ENCODE results near the gene ARHGAP10. TPM values are rescaled to one million over a fixed set of nuclear protein-coding genes. Genes with fewer than 3 reads are reported as not detected.

The ARHGAP10 gene
- total and polyA plus RNA-seq, 10 of the 15 experiments (the other 5 are each of a cell fraction or from before 2014, with no cell fraction given): 1.3 to 25.8 (median 17.2) TPM

DNA sequence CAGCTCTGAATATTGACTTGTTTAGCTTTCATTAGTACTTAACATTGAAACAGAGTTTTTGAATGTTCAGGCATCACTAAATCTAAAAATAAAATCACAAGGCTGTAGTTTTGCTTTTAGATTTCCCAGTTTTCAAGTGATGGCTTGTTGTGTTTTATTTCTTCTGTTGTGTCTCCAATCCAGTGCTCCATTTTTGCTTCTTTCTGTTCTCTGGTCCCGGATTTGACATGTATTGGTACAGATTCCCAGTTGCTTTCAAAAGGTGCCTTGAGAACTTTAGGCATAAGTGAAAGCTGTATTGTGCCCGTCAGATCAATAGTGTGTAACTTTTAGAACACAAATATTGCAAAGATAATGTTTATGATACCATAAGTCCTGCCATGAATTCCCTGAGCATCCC, 53.2 kb downstream of the ARHGAP10 start:
- H2AFZ ChIP-seq (ENCODE audit: control insufficient read depth, low read depth, low read length): no peak overlapping the region

More for the DNA sequence above, 53.2 kb downstream of the ARHGAP10 start:
- Histone ChIP-seq H3K4me1 (ENCODE audit: control insufficient read depth, insufficient read depth, low read length) (peaks cover 58% of the 10 kb centered on the region), H3K9me3 (replicated peaks; ENCODE audit: control insufficient read depth, insufficient read depth, low read length) (no peaks in the 10 kb centered on the region), H3K27me3 (replicated peaks in 1 of 2; ENCODE audit: control insufficient read depth in 2 of 2, insufficient read depth in 2 of 2, low read length in 1 of 2) (no peaks in the 10 kb centered on the region), H3K4me2 (ENCODE audit: control insufficient read depth, insufficient read depth) (peak overlapping the region; percentile 79), H4K20me1 (ENCODE audit: control insufficient read depth, insufficient read depth) (no peaks in the 10 kb centered on the region), H3K36me3 (ENCODE audit: control insufficient read depth in 2 of 2, insufficient read depth in 2 of 2, low read length in 1 of 2) (no peaks in the 10 kb centered on the region), H3K27ac (ENCODE audit: control insufficient read depth, insufficient read depth) (peak overlapping the region; percentile 87), H3K4me3 (no peak overlapping the region), H3K9ac (ENCODE audit: control insufficient read depth, insufficient read depth, low read length) (peak overlapping the region; percentile 3; the same call in 1 of the 2 replicates), H3K79me2 (ENCODE audit: control insufficient read depth, insufficient read depth, low read length) (peaks cover 67% of the 10 kb centered on the region)
- FAIRE-seq (no peak), ATAC-seq (no peak), DNase-seq (ENCODE audit: low read depth, low spot score) (no peak)
- ChIA-PET CTCF (interaction anchor here (0.6 to 5.6 kb wide), 11 partner anchors 10 to 1365 kb away, joined by 3 to 81 read pairs (median 4); no protein-coding TSS in a partner anchor), SMC1A (ENCODE audit: uncharacterized antibody, unreplicated experiment) (interaction anchor here (0.6 to 3.6 kb wide), 25 partner anchors 10 to 267 kb away, joined by 3 to 48 read pairs (median 6); partner anchors contain the start of gene PRMT9), POLR2A (interaction anchor here (0.6 to 1.6 kb wide), 7 partner anchors 11 to 77 kb away, joined by 3 to 7 read pairs (median 4); partner anchors contain the start of gene ARHGAP10), RAD21 (ENCODE audit: unreplicated experiment) (interaction anchor here (0.8 to 3.5 kb wide), 20 partner anchors 9 to 158 kb away, joined by 3 to 37 read pairs (median 5); partner anchors contain the start of genes ARHGAP10 and PRMT9)
- no TSS peak for BruUV-seq (replicated peaks)
- no peak for TF ChIP-seq KLF5 (IDR thresholded peaks at IDR 0.05; ENCODE audit: partially characterized antibody)
- no peak for TF ChIP-seq MTA3 (IDR thresholded peaks at IDR 0.05; ENCODE audit: borderline replicate concordance, low read length)
- TF ChIP-seq ASH2L (IDR thresholded peaks at IDR 0.05; ENCODE audit: borderline replicate concordance, low read depth): no peak
- TF ChIP-seq IRF4 (IDR thresholded peaks at IDR 0.05; ENCODE audit: low read depth, low read length): no peak
- TF ChIP-seq MEF2B (IDR thresholded peaks at IDR 0.05; ENCODE audit: partially characterized antibody, poor library complexity, severe bottlenecking): no peak
- no peak for TF ChIP-seq DPF2 (IDR thresholded peaks at IDR 0.05)
- no peak for TF ChIP-seq FOS (IDR thresholded peaks at IDR 0.05; ENCODE audit: borderline replicate concordance, extremely low read depth, insufficient read length)
- TF ChIP-seq, protein P1, sequence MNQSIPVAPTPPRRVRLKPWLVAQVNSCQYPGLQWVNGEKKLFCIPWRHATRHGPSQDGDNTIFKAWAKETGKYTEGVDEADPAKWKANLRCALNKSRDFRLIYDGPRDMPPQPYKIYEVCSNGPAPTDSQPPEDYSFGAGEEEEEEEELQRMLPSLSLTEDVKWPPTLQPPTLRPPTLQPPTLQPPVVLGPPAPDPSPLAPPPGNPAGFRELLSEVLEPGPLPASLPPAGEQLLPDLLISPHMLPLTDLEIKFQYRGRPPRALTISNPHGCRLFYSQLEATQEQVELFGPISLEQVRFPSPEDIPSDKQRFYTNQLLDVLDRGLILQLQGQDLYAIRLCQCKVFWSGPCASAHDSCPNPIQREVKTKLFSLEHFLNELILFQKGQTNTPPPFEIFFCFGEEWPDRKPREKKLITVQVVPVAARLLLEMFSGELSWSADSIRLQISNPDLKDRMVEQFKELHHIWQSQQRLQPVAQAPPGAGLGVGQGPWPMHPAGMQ (IDR thresholded peaks at IDR 0.05; ENCODE audit: borderline replicate concordance): no peak
- no peak for TF ChIP-seq GATAD2B (conservative IDR thresholded peaks at IDR 0.05; ENCODE audit: low read depth)
- TF ChIP-seq, protein P2, sequence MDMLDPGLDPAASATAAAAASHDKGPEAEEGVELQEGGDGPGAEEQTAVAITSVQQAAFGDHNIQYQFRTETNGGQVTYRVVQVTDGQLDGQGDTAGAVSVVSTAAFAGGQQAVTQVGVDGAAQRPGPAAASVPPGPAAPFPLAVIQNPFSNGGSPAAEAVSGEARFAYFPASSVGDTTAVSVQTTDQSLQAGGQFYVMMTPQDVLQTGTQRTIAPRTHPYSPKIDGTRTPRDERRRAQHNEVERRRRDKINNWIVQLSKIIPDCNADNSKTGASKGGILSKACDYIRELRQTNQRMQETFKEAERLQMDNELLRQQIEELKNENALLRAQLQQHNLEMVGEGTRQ (IDR thresholded peaks at IDR 0.05; ENCODE audit: borderline replicate concordance, low read depth, low read length): no peak
- TF ChIP-seq FOXK2 (IDR thresholded peaks at IDR 0.05): no peak
- TF ChIP-seq, protein P3, sequence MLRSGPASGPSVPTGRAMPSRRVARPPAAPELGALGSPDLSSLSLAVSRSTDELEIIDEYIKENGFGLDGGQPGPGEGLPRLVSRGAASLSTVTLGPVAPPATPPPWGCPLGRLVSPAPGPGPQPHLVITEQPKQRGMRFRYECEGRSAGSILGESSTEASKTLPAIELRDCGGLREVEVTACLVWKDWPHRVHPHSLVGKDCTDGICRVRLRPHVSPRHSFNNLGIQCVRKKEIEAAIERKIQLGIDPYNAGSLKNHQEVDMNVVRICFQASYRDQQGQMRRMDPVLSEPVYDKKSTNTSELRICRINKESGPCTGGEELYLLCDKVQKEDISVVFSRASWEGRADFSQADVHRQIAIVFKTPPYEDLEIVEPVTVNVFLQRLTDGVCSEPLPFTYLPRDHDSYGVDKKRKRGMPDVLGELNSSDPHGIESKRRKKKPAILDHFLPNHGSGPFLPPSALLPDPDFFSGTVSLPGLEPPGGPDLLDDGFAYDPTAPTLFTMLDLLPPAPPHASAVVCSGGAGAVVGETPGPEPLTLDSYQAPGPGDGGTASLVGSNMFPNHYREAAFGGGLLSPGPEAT (IDR thresholded peaks at IDR 0.05; ENCODE audit: low read depth): no peak
- in situ Hi-C loops (cut with MboI) (no loop called here), intact Hi-C loops (cut with micrococcal nuclease; ENCODE audit: unreplicated experiment) (loop anchor here (5.0 kb wide), 1 partner anchor 52 kb away; no protein-coding TSS in a partner anchor)
- WGBS (ENCODE audit: insufficient coverage, insufficient replicate concordance, low lambda C conversion rate, missing lambda C conversion rate): 45% methylated on average over 2 of the region's 2 CpGs

Measured in GM12878 (cell line).